H1 (cell line): ENCODE data around the gene ATP9B. TPM values are rescaled to one million over a fixed set of nuclear protein-coding genes. Genes with fewer than 3 reads are reported as not detected.

Experiments
- CTCF ChIA-PET: fragments of 300-600 bp; sonication (Branson Sonifier 250); formaldehyde crosslinking; loops from one replicate; lab custom pipeline; 2021; ENCODE audit not compliant: partially characterized antibody; lab: Charles Lee
- POLR2A ChIA-PET: fragments of 300-600 bp; sonication (Branson Sonifier 250); formaldehyde crosslinking; loops from one replicate; lab custom pipeline; 2021; ENCODE audit warnings: inconsistent platforms; ENCODE audit not compliant: partially characterized antibody; lab: Charles Lee
- DNase-seq, 2 experiments: peaks; one replicate each; pipeline versions ENCODE4 v3.0.0 to v3.0.0-alpha.2; 2010 to 2022; ENCODE audit warnings: low spot score in 2 of 2, low read depth in 1 of 2, mixed read lengths in 1 of 2
- FAIRE-seq: peaks from 2 replicates; lab custom pipeline; 2011; peaks lifted over from hg19 to GRCh38; lab: Jason Lieb, UNC
- H2AFZ ChIP-seq: 2 replicates; pipeline ENCODE4 v1.8.1; 2012; ENCODE audit warnings: low read length, inconsistent platforms
- H2AK5ac ChIP-seq: 2 replicates; pipeline ENCODE4 v1.6.1; 2013; ENCODE audit warnings: low read depth, low read length
- H2BK120ac ChIP-seq: replicated peaks from 2 replicates; pipeline ENCODE3; 2013; ENCODE audit warnings: low read depth, low read length, inconsistent platforms
- H2BK12ac ChIP-seq: 2 replicates; pipeline ENCODE4 v1.6.1; 2013; ENCODE audit warnings: low read depth, low read length
- H2BK15ac ChIP-seq: 2 replicates; pipeline ENCODE4 v1.6.1; 2013; ENCODE audit warnings: low read length
- H2BK20ac ChIP-seq: 2 replicates; pipeline ENCODE4 v1.6.1; 2013; ENCODE audit warnings: low read length
- H2BK5ac ChIP-seq: 2 replicates; pipeline ENCODE4 v1.6.1; 2013; ENCODE audit warnings: low read depth, low read length
- H3K14ac ChIP-seq: 2 replicates; pipeline ENCODE4 v1.6.1; 2013; ENCODE audit warnings: inconsistent platforms; ENCODE audit not compliant: insufficient read length
- H3K18ac ChIP-seq: 2 replicates; pipeline ENCODE4 v1.6.1; 2013; ENCODE audit warnings: low read length; ENCODE audit errors: extremely low read depth
- H3K23ac ChIP-seq: 2 replicates; pipeline ENCODE4 v1.6.1; 2013; ENCODE audit warnings: inconsistent platforms; ENCODE audit not compliant: insufficient read length
- H3K23me2 ChIP-seq: 2 replicates; pipeline ENCODE4 v1.6.1; 2013; ENCODE audit warnings: low read depth, low read length
- H3K27ac ChIP-seq: 2 replicates; pipeline ENCODE4 v1.6.1; 2011; ENCODE audit warnings: low read depth, low read length, inconsistent platforms
- H3K27me3 ChIP-seq, 4 experiments: replicated peaks in 1 of 4; 1 replicate in 1 of 4; 2 replicates in 3 of 4; pipeline versions ENCODE4 v1.6.1 to v1.8.1; 2011 to 2013; ENCODE audit warnings: low read length in 3 of 4, mild to moderate bottlenecking in 3 of 4, inconsistent platforms in 2 of 4, mixed read lengths in 2 of 4, moderate library complexity in 1 of 4; ENCODE audit not compliant: control insufficient read depth in 3 of 4, insufficient read depth in 3 of 4; ENCODE audit errors: extremely low read depth in 1 of 4
- H3K36me3 ChIP-seq, 4 experiments: 2 replicates each; pipeline versions ENCODE4 v1.6.1 to v1.8.1; 2011 to 2013; ENCODE audit warnings: mild to moderate bottlenecking in 4 of 4, low read length in 3 of 4, moderate library complexity in 2 of 4, control low read depth in 1 of 4, inconsistent platforms in 1 of 4; ENCODE audit not compliant: insufficient read depth in 4 of 4, control insufficient read depth in 2 of 4
- H3K4ac ChIP-seq: replicated peaks from 2 replicates; pipeline ENCODE3; 2013; ENCODE audit warnings: low read length, low read depth, mixed read lengths, inconsistent platforms; ENCODE audit not compliant: insufficient read length
- H3K4me1 ChIP-seq, 4 experiments: replicated peaks in 1 of 4; 1 replicate in 1 of 4; 2 replicates in 3 of 4; pipeline versions ENCODE4 v1.6.1 to v1.8.1; 2011 to 2013; ENCODE audit warnings: low read length in 3 of 4, inconsistent platforms in 2 of 4, mixed read lengths in 1 of 4; ENCODE audit not compliant: insufficient read depth in 4 of 4, control insufficient read depth in 3 of 4
- H3K4me2 ChIP-seq, 2 experiments: 2 replicates each; pipeline versions ENCODE4 v1.6.1 to v1.8.1; 2011 to 2013; ENCODE audit warnings: low read depth in 2 of 2, low read length in 2 of 2, control low read depth in 1 of 2, inconsistent platforms in 1 of 2, mild to moderate bottlenecking in 1 of 2; ENCODE audit not compliant: insufficient read depth in 1 of 2
- H3K4me3 ChIP-seq, 4 experiments: fragments of 200-600, 300-600 bp in 1 of 4; sonication (generic), shearing (Covaris generic), sonication (Bioruptor Twin) in 1 of 4; 2 replicates each; pipeline versions ENCODE4 v1.5.1 to v1.8.1; 2011 to 2016; ENCODE audit warnings: low read length in 4 of 4, low read depth in 3 of 4, control low read depth in 2 of 4, inconsistent platforms in 2 of 4, mild to moderate bottlenecking in 2 of 4, mixed read lengths in 1 of 4, moderate library complexity in 1 of 4; ENCODE audit not compliant: insufficient read depth in 2 of 4; ENCODE audit errors: extremely low read depth in 1 of 4
- H3K56ac ChIP-seq: replicated peaks from 2 replicates; pipeline ENCODE3; 2013; ENCODE audit warnings: low read depth, mild to moderate bottlenecking, mixed read lengths, low read length, inconsistent platforms; ENCODE audit not compliant: insufficient read length
- H3K79me1 ChIP-seq: 2 replicates; pipeline ENCODE4 v1.6.1; 2013; ENCODE audit warnings: low read depth, low read length, control low read depth
- H3K79me2 ChIP-seq, 2 experiments: 2 replicates each; pipeline versions ENCODE4 v1.6.1 to v1.8.1; 2012 to 2013; ENCODE audit warnings: low read length in 2 of 2, mild to moderate bottlenecking in 2 of 2, inconsistent platforms in 1 of 2; ENCODE audit not compliant: insufficient read depth in 2 of 2, control insufficient read depth in 1 of 2
- H3K9ac ChIP-seq, 4 experiments: replicated peaks in 1 of 4; 1 replicate in 1 of 4; 2 replicates in 3 of 4; pipeline versions ENCODE4 v1.6.1 to v1.8.1; 2011 to 2013; ENCODE audit warnings: low read depth in 3 of 4, low read length in 3 of 4, control low read depth in 2 of 4, mild to moderate bottlenecking in 2 of 4, moderate library complexity in 2 of 4, inconsistent platforms in 1 of 4; ENCODE audit errors: extremely low read depth in 1 of 4
- H3K9me3 ChIP-seq, 2 experiments: 2 replicates each; pipeline versions ENCODE4 v1.6.1 to v1.8.1; 2012 to 2013; ENCODE audit warnings: mild to moderate bottlenecking in 2 of 2, moderate library complexity in 2 of 2, control low read depth in 1 of 2, inconsistent platforms in 1 of 2, low read depth in 1 of 2, low read length in 1 of 2, mixed read lengths in 1 of 2; ENCODE audit not compliant: insufficient read depth in 2 of 2
- H4K20me1 ChIP-seq, 2 experiments: replicated peaks in 1 of 2; 2 replicates each; pipeline versions ENCODE3 to v1.8.1; 2011 to 2013; ENCODE audit warnings: inconsistent platforms in 2 of 2, low read length in 2 of 2, mild to moderate bottlenecking in 1 of 2; ENCODE audit not compliant: insufficient read depth in 2 of 2, control insufficient read depth in 1 of 2
- H4K5ac ChIP-seq: 2 replicates; pipeline ENCODE4 v1.6.1; 2013; ENCODE audit warnings: low read length, low read depth, mixed read lengths, inconsistent platforms; ENCODE audit not compliant: insufficient read length
- H4K8ac ChIP-seq: 2 replicates; pipeline ENCODE4 v1.8.0; 2013; ENCODE audit warnings: mild to moderate bottlenecking, moderate library complexity, low read length, inconsistent platforms; ENCODE audit not compliant: insufficient read depth; ENCODE audit errors: extremely low read depth
- H4K91ac ChIP-seq: replicated peaks from 2 replicates; pipeline ENCODE3; 2013; ENCODE audit warnings: low read length, mixed read lengths, inconsistent platforms; ENCODE audit not compliant: insufficient read length
- ASH2L ChIP-seq: fragments of 200-600, 300-600 bp; sonication (generic); IDR thresholded peaks from one replicate; pipeline ENCODE4 v1.7.1; 2017; ENCODE audit warnings: low read length
- CEBPB ChIP-seq: IDR thresholded peaks from 2 replicates; pipeline ENCODE4 v1.6.1; 2012; ENCODE audit warnings: low read depth, low read length
- MAFK ChIP-seq: IDR thresholded peaks from 2 replicates; pipeline ENCODE4 v1.6.1; 2012; ENCODE audit warnings: low read depth, mild to moderate bottlenecking, improper control_type of control experiment, low read length
- NANOG ChIP-seq: IDR thresholded peaks from 2 replicates; pipeline ENCODE4 v1.6.1; 2011; ENCODE audit warnings: low read length, low read depth, mild to moderate bottlenecking, inconsistent platforms; ENCODE audit not compliant: insufficient read depth, poor library complexity, severe bottlenecking
- RAD21 ChIP-seq, 2 experiments: IDR thresholded peaks in 1 of 2; conservative IDR thresholded peaks in 1 of 2; 2 replicates each; pipeline ENCODE4 v1.6.1; 2011; ENCODE audit warnings: low read depth in 2 of 2, low read length in 2 of 2, improper control_type of control experiment in 1 of 2, inconsistent platforms in 1 of 2, mild to moderate bottlenecking in 1 of 2, moderate library complexity in 1 of 2
- SUZ12 ChIP-seq: fragments of 200-600 bp; sonication (generic); IDR thresholded peaks from 2 replicates; pipeline ENCODE4 v1.6.1; 2012; ENCODE audit warnings: mild to moderate bottlenecking, inconsistent platforms, low read length, moderate library complexity, mixed read lengths
- WGBS, 2 experiments: shearing (Covaris generic) in 1 of 2; methylation state at CpG; one replicate each; pipeline versions ENCODE4 v1.1.6 to v1.1.7; 2013 to 2015; ENCODE audit warnings: low lambda C conversion rate in 2 of 2, mixed read lengths in 2 of 2, inconsistent platforms in 1 of 2, low coverage in 1 of 2, missing lambda C conversion rate in 1 of 2; ENCODE audit not compliant: insufficient replicate concordance in 2 of 2, insufficient coverage in 1 of 2, insufficient read length in 1 of 2; ENCODE audit errors: extremely low coverage in 1 of 2, missing lambda C conversion rate in 1 of 2; 5-methylcytosine and 5-hydroxymethylcytosine counted together
- polyA plus RNA-seq, 7 experiments: library from polyadenylated mRNA; depleted of rRNA in 3 of 7; stranded (reverse) in 5 of 7; unstranded in 2 of 7; fragments of >200 nt in 5 of 7; fragments of 200-250 nt in 2 of 7; gene quantifications; 1 replicate in 5 of 7; 2 replicates in 1 of 7; 4 replicates in 1 of 7; pipeline versions ENCODE4 v1.2.1 to v1.2.3, GENCODE V29; 2011 to 2013; ENCODE audit warnings: missing spikeins in 2 of 7, mixed read lengths in 2 of 7
- total RNA-seq: library from RNA; stranded (reverse); fragmentation: NEBNext Ultra II Directional; extraction: Animal tissue kit (Norgen Biotek cat#: 25700); gene quantifications from 2 replicates; pipeline ENCODE4 v1.2.1, GENCODE V29; 2021

The ATP9B gene
- total and polyA plus RNA-seq, 2 of the 8 experiments (the other 6 are each of a cell fraction or from before 2014, with no cell fraction given): 15.1 to 21.7 TPM

GRCh38 chr18:79394534-79395307 is 325.5 kb downstream of the ATP9B start:
- H3K4ac ChIP-seq: no peak overlapping the region
- no peak overlapping the region for H3K27ac ChIP-seq
- H3K27me3 ChIP-seq: peaks cover 45 to 76% (median 67%) of the 10 kb centered on the region in 4 experiments
- no peak overlapping the region for H2AK5ac ChIP-seq
- H3K4me2 ChIP-seq: peak overlapping the region; percentile 74 to 78
- H2BK20ac ChIP-seq: no peak overlapping the region
- H4K91ac ChIP-seq: no peak overlapping the region
- H4K5ac ChIP-seq: no peak overlapping the region
- H4K20me1 ChIP-seq: peaks cover 2 to 5% of the 10 kb centered on the region in 2 experiments
- peak overlapping the region; percentile 9 to 66 (median 17); a peak in 7 of 8 replicates for H3K4me3 ChIP-seq
- H3K9me3 ChIP-seq: no peaks in the 10 kb centered on the region
- no peaks in the 10 kb centered on the region for H3K79me2 ChIP-seq
- DNase-seq (peak in 1 of 2 experiments; percentile 70), FAIRE-seq (no peak)
- 7% methylated on average over 37 of the region's 67 CpGs; no CpG with 5 or more reads in 1 of the 2 experiments for WGBS, 2 experiments
- ChIA-PET POLR2A (no interaction called here), CTCF (interaction anchor here (8.9 kb wide), 1 partner anchor 15 kb away, joined by 62 read pairs; no protein-coding TSS in a partner anchor)
- H2BK5ac ChIP-seq: no peak overlapping the region
- H3K14ac ChIP-seq: no peak overlapping the region
- H3K9ac ChIP-seq: peak overlapping the region in 1 of 4 experiments; percentile 64; a peak in 1 of 7 replicates
- no peaks in the 10 kb centered on the region; a peak in 1 of 8 replicates for H3K36me3 ChIP-seq
- H3K23me2 ChIP-seq: peaks cover 5% of the 10 kb centered on the region; the same call in 1 of the 2 replicates
- H3K79me1 ChIP-seq: no peaks in the 10 kb centered on the region
- H3K23ac ChIP-seq: no peak overlapping the region
- peak overlapping the region; percentile 62 for H4K8ac ChIP-seq
- H3K18ac ChIP-seq: no peak overlapping the region; the same call in none of the 2 replicates
- H2BK15ac ChIP-seq: no peak overlapping the region
- no peak overlapping the region for H3K56ac ChIP-seq
- no peak overlapping the region for H2BK120ac ChIP-seq
- peaks cover 0 to 12% (median 8%) of the 10 kb centered on the region in 4 experiments; a peak in 5 of 7 replicates for H3K4me1 ChIP-seq
- no peak overlapping the region for H2BK12ac ChIP-seq
- no peak overlapping the region for H2AFZ ChIP-seq
- peak; percentile 70 for TF ChIP-seq SUZ12
- peak; percentile 11; the same call in 1 of the 2 replicates for TF ChIP-seq MAFK
- no peak for TF ChIP-seq ASH2L
- TF ChIP-seq RAD21 (IDR thresholded peaks at IDR 0.05 in 1 of 2, conservative IDR thresholded peaks at IDR 0.05 in 1 of 2; ENCODE audit: low read depth in 2 of 2, low read length in 2 of 2): no peak
- TF ChIP-seq CEBPB: no peak
- TF ChIP-seq NANOG: no peak
